Endothelial cell of umbilical vein (primary cell): ENCODE measurements around the gene CALHM5.

Source experiments
- CTCF ChIP-seq, 2 donors: IDR thresholded peaks; 1 replicate in 1 of 2; 2 replicates in 1 of 2; pipeline ENCODE4 v1.5.1; 2011; ENCODE audit warnings: low read length in 2 of 2, mild to moderate bottlenecking in 2 of 2, moderate library complexity in 2 of 2, control low read depth in 1 of 2, inconsistent platforms in 1 of 2, low read depth in 1 of 2; ENCODE audit not compliant: insufficient read depth in 1 of 2; ENCODE audit errors: extremely low read depth in 1 of 2
- EZH2 ChIP-seq: IDR thresholded peaks from 2 replicates; pipeline ENCODE4 v1.6.1; 2012; ENCODE audit warnings: borderline replicate concordance, low read depth, mild to moderate bottlenecking, moderate library complexity, low read length, inconsistent platforms; ENCODE audit not compliant: severe bottlenecking
- FOS ChIP-seq: IDR thresholded peaks from 2 replicates; pipeline ENCODE4 v1.6.1; 2011; ENCODE audit warnings: mild to moderate bottlenecking, low read length, moderate library complexity, borderline replicate concordance; ENCODE audit not compliant: insufficient read depth
- GATA2 ChIP-seq: IDR thresholded peaks from 2 replicates; pipeline ENCODE4 v1.7.0; 2011; ENCODE audit warnings: low read depth, mild to moderate bottlenecking, moderate library complexity, mixed read lengths, low read length; ENCODE audit not compliant: insufficient read length, insufficient read depth
- MYC ChIP-seq: IDR thresholded peaks from one replicate; pipeline ENCODE4 v1.6.1; 2011; ENCODE audit warnings: mild to moderate bottlenecking, low read depth, low read length
- POLR2A ChIP-seq: IDR thresholded peaks from 2 replicates; pipeline ENCODE4 v1.6.1; 2012; ENCODE audit warnings: low read depth, mild to moderate bottlenecking, control low read depth, low read length
- POLR2AphosphoS5 ChIP-seq: IDR thresholded peaks from 2 replicates; pipeline ENCODE4 v1.6.1; 2012; ENCODE audit warnings: low read depth, mild to moderate bottlenecking, control low read depth, low read length, moderate library complexity; ENCODE audit not compliant: insufficient read depth
- TF ChIP-seq, protein P1 (sequence below): IDR thresholded peaks from 2 replicates; pipeline ENCODE4 v1.6.1; 2011; ENCODE audit not compliant: insufficient read depth, insufficient read length

DNA sequence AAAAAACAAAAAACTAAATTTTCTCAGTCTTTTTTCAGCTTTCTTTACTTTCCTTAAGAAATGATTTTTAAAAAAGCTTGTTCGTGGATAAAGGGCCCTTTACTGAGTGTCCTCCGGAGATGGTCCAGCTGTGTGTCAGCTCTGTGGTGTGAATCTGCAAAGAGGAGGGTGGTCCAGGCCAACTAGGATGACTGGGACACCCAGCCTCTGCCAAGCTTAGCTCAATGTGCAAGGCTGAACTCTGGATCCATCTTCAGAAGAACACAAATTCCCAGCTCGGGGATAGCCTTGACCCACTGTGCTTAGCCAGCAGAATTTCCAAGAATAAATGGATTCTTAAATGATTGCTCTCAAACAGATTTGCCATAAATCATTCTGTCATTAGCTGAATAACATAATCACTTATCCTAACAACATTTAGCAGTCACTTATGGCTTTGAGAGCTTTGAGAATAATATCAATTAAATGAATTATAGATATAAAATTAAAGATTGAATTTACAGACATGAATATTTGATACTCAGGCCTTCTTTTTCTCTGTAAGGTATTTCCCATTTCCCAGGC lies 14.2 kb upstream of the CALHM5 start:
- TF ChIP-seq POLR2A (no peak), CTCF (IDR thresholded peaks at IDR 0.05; ENCODE audit: extremely low read depth in 1 of 2, insufficient read depth in 1 of 2, low read depth in 1 of 2, low read length in 2 of 2) (no peak), POLR2AphosphoS5 (no peak), GATA2 (no peak), EZH2 (no peak), MYC (no peak), FOS (no peak)
- TF ChIP-seq, protein P1, sequence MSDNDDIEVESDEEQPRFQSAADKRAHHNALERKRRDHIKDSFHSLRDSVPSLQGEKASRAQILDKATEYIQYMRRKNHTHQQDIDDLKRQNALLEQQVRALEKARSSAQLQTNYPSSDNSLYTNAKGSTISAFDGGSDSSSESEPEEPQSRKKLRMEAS = no peak
